HG02759 (cell line): Measurements from ENCODE around the gene CFAP68.

ENCODE experiments used
- ATAC-seq: cut with Tn5 transposase; IDR thresholded peaks from one replicate; pipeline ENCODE4 v1.9.1; 2021; ENCODE audit warnings: mild to moderate bottlenecking, moderate library complexity; ENCODE audit not compliant: unreplicated experiment

The CFAP68 gene

GRCh38 chr11:111878849-111879636, at the start of gene CFAP68, which contains the start of gene FDXACB1:
CFAP68 (plus strand) TSS chr11:111879541; CDS start chr11:111879561, 20 bp downstream.
FDXACB1 (minus strand) TSS chr11:111879165; CDS start chr11:111879132, 33 bp downstream.
- ATAC-seq: peak; percentile 92

DNA sequence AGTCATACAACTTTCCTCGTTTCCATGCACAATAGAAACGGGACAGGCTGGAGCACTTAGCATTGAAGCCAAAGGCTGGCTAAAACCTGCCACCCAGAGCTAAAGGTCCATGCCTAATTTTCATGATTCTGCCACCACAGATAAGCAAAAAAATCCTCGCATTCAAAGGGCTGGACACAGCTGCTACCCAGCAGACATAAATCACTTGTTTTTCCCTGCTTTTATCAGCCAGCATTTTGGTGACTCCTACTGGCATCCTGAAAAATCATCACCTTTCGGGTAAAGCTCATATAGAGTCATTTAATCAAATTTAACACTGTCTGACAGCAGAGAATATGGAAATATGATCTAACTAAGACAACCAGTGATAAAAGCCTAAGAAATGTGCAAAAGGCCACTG, 45.8 kb upstream of the CFAP68 start:
- no peak for ATAC-seq

DNA sequence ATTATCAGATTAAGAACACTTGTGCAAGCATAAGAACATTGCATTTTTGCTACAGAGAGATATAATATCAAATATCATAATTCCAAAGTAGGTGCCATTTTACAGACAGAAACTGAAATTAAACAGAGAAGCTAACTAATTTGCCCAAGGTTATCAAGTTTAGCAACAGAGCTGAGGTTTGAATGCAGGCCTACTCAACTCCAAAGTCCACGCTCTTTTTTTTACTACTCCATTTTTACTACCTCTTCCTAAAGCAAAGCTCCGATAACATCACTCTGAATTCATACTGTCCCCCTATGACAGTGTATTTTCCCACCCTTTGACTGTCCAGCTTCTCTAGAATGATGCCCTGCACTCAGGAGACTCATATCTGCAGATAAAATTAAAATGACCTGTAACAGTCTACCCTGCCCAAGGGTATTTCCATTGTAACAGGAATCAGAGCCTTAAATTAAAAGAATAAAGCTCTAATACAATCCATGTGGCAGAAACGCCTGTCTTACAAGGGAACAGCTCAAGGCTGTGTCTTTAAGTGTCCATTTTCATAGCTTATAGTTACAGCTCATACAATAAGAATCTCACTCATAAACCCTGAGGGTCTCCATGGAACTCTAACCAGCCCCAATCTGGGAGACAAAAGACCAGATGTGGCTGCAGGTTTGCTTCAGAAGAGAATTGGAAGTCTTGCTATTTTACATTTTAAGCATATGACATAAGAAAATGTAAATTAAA, 44.7 kb upstream of the CFAP68 start:
- ATAC-seq: no peak

GRCh38 chr11:111835665-111836064, 43.7 kb upstream of the CFAP68 start:
- ATAC-seq: no peak

DNA sequence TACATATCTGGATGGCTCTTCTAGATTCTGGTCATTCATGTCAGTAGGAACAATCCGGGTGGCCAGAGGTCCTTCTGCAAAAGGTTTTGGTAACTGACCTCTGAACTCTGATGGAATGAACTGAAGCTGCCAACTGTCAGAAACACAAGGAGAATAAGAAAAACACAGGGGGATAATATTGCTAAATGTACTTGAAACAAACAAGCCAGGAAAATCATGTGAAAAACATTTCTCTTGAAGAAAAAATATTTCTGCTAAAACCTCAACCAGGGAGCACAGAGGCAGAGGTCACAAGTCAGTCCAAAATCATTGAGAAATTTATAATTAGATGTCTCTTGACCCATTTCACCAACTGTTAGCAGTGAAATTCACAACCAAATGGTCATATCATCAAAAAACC, 43.2 kb upstream of the CFAP68 start:
- no peak for ATAC-seq

DNA sequence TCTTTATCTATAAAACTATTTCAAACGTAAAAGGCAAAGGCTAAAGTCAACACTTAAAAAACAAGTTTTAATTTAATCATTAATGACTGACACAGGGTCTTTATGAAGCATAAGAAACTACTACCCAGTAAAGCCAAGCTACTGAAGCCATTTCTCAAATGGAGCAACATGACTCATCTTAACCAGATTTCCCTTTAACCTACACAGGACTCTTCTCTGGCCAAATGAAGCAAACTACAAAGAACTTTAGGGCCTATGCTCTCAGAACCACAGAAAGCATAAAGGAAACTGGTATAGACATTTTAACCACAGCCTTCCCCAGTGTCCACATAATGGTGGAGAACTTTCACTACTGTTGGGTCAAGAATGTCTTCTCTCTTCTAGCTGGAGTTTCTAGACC, 42.6 kb upstream of the CFAP68 start:
- peak; percentile 79 for ATAC-seq

DNA sequence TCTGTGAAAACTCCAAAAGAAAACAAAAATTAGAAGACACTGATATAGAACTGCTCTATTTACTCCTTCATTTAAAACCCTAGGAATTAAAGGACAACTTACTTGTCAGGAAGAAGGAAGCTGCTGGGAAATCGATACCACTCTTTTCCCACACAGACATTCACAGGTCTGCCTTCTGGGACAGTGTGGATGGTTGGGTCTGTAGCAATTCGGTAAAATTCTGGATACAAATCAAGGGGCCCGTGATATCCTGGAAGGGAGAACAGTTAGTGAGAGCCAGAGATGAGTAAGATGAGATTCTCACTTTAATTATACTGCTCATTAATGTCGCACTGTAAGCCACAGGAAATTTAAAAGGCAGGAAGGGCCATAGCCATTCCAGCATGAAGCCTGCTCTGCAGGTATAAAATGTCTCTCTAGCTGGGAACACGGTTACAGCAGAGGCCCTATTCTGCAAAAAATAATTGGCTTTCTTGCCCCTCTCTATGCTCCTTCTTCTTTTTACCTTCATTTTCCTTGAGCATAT, 41.9 kb upstream of the CFAP68 start:
- ATAC-seq: no peak

- ATAC-seq: no peak
These were observed 41.3 kb upstream of the CFAP68 start for GRCh38 chr11:111838054-111838453.

DNA sequence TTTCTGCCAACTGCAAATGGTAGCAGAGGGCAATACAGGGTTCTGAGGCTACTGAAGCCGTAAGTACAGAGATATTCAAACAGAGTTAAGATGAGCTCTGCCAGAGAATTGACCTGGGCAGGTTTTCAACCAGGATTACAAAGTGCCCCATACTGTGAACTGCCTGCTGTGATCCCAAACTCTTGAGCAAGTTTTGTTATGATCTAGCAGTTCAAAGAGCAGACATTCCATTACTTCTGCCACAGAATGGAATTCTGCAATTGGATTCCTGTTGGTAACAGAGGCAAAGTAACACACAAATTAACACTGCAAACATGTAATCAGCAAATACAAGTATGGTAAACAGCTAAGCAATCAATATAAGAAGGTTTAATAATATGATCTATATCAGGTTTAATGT, 39.2 kb upstream of the CFAP68 start:
- ATAC-seq: no peak

DNA sequence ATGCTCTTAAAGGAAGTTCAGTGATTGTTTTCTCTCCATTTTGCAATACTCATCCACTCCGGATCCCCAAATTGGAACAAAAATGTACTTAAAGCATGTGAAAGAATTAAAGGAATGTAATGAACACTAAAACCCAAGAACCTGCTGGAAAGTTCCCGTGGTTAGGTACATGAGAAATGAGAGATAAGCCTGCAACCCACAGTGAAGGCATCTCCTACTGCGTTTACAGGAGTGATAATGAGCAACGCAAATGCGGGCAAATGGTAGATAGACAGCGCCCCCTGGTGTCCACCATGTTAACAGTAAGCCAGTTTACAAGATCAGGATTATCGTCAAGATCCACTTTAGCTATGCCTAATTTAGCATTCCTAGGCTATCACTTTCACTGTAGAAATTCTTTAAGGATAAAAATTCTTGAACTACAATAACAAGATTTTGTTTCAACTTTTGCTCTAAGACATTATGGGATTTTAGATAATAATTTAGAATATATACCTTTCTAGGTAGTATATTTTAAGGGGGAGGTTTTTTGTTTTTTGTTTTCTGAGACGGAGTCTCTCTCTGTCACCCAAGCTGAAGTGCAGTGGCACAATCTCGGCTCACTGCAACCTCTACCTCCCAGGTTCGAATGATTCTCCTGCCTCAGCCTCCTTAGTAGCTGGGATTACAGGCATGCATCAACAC, 37.8 kb upstream of the CFAP68 start:
- peak; percentile 65 for ATAC-seq

DNA sequence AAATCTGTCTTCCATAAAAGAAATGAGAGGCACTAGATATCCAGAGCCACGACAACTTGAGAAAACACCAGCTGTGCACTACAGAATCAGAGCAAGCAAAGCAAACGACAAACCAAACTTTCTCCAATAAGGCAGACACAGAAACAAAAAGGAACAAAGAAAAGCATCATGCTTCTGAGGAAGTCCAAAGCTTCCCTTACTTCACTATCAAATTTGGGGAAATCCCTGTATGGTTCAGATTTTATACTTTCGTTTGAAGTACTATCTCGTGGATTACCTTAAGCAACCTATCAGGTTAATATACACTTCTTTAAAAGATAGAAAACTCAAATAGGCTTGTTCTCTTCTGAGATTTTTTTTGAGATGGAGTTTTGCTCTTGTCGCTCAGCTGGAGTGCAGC, 35.7 kb upstream of the CFAP68 start:
- no peak for ATAC-seq

GRCh38 chr11:111845276-111846028, 33.9 kb upstream of the CFAP68 start:
- no peak for ATAC-seq

- no peak for ATAC-seq
These were observed 33.3 kb upstream of the CFAP68 start for GRCh38 chr11:111846063-111846462.

- ATAC-seq: no peak
These were observed 32.7 kb upstream of the CFAP68 start for GRCh38 chr11:111846636-111847035.

GRCh38 chr11:111849631-111850030, 29.7 kb upstream of the CFAP68 start:
- ATAC-seq: no peak

- no peak for ATAC-seq
These were observed 28.3 kb upstream of the CFAP68 start for GRCh38 chr11:111851067-111851466.

- ATAC-seq: no peak
These were observed 27.7 kb upstream of the CFAP68 start for GRCh38 chr11:111851636-111852035.

- ATAC-seq: no peak
These were observed 27.2 kb upstream of the CFAP68 start for GRCh38 chr11:111852103-111852502.

DNA sequence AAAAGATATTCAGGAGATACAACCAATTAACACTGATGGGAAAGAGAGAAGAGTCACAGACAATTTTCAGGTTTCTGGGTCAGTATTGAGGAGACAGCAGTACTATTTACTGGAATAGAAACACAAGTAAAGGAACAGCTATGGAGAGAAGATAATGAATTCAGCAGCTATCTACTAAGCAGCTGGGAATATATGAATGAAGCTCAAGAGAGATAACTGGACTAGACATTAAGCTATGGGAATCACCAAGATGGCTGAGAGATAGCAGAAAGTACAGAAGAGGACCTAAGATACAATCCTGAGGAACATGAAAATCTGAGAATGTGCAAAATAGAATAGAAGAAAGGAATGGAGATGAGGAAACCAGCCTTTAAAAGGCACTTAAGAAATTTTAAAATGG, 23.8 kb upstream of the CFAP68 start:
- no peak for ATAC-seq

- no peak for ATAC-seq
These were observed 19.1 kb upstream of the CFAP68 start for GRCh38 chr11:111860257-111860656.

DNA sequence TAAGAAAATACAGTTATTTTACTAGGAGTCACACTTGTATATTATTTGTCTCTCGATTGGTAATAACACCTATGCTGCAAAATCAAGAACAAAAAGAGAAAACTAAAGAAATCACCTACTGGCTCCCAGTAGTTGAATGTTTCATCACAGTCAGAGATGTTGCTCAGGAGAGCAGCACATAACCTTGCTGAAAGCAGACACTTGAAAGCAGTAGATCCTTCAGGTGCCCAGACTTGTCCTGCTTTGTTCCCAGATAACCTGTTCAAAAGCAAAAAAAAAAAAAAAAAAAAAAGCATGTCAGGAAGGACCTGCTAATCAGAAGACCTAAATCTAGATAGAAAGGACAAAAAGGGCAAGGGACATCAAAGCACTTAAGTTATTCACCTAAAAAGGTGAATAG, 9.2 kb upstream of the CFAP68 start:
- ATAC-seq: no peak
